ENCODE data around the gene GALNT2.

GALNT2 gene

GRCh38 chr1:230040440-230040839 lies 26.6 kb upstream of the GALNT2 start:
- Histone ChIP-seq H2AFZ (no peak overlapping the region), H3K4me2 (ENCODE audit: low read length) (no peak overlapping the region), H3K27me3 (ENCODE audit: control insufficient read depth, insufficient read depth, low read length) (no peaks in the 10 kb centered on the region), H3K9ac (no peak overlapping the region), H3K9me3 (ENCODE audit: control insufficient read depth, low read length) (no peaks in the 10 kb centered on the region), H3K27ac (no peak overlapping the region), H3K4me3 (ENCODE audit: low read depth, low read length) (no peak overlapping the region), H3K4me1 (no peaks in the 10 kb centered on the region), H3K36me3 (ENCODE audit: control insufficient read depth, insufficient read depth, low read length) (no peaks in the 10 kb centered on the region), H3K79me2 (no peaks in the 10 kb centered on the region)
- TF ChIP-seq CTCF (IDR thresholded peaks at IDR 0.05), result no peak

- Histone ChIP-seq H3K9me3 (ENCODE audit: control insufficient read depth, low read length) (no peaks in the 10 kb centered on the region), H3K9ac (no peak overlapping the region), H3K4me3 (ENCODE audit: low read depth, low read length) (no peak overlapping the region), H3K27me3 (ENCODE audit: control insufficient read depth, insufficient read depth, low read length) (no peaks in the 10 kb centered on the region), H3K79me2 (no peaks in the 10 kb centered on the region), H3K4me2 (ENCODE audit: low read length) (no peak overlapping the region), H3K27ac (no peak overlapping the region), H3K4me1 (no peaks in the 10 kb centered on the region), H3K36me3 (ENCODE audit: control insufficient read depth, insufficient read depth, low read length) (no peaks in the 10 kb centered on the region), H2AFZ (no peak overlapping the region)
- no peak for TF ChIP-seq CTCF (IDR thresholded peaks at IDR 0.05)
Measured at GRCh38 chr1:230043081-230043480, 24.0 kb upstream of the GALNT2 start.

- no peak overlapping the region for H3K27ac ChIP-seq
- H3K36me3 ChIP-seq (ENCODE audit: control insufficient read depth, insufficient read depth, low read length), result no peaks in the 10 kb centered on the region
- no peak for TF ChIP-seq CTCF (IDR thresholded peaks at IDR 0.05)
Measured at GRCh38 chr1:230044729-230045128, 22.3 kb upstream of the GALNT2 start.

GRCh38 chr1:230047114-230047865 lies 19.7 kb upstream of the GALNT2 start:
- H3K27ac ChIP-seq, result no peak overlapping the region
- H3K27me3 ChIP-seq (ENCODE audit: control insufficient read depth, insufficient read depth, low read length), result no peaks in the 10 kb centered on the region
- no peak for TF ChIP-seq CTCF (IDR thresholded peaks at IDR 0.05)
- no peaks in the 10 kb centered on the region for H3K4me1 ChIP-seq
- H3K4me2 ChIP-seq (ENCODE audit: low read length), result no peak overlapping the region
- no peak overlapping the region for H3K4me3 ChIP-seq (ENCODE audit: low read depth, low read length)
- no peak overlapping the region for H2AFZ ChIP-seq
- H3K9me3 ChIP-seq (ENCODE audit: control insufficient read depth, low read length), result no peaks in the 10 kb centered on the region
- no peaks in the 10 kb centered on the region for H3K36me3 ChIP-seq (ENCODE audit: control insufficient read depth, insufficient read depth, low read length)
- no peaks in the 10 kb centered on the region for H3K79me2 ChIP-seq
- H3K9ac ChIP-seq, result no peak overlapping the region

More at GRCh38 chr1:230044729-230045128, 22.3 kb upstream of the GALNT2 start:
- H3K4me3 ChIP-seq (ENCODE audit: low read depth, low read length), result no peak overlapping the region
- no peaks in the 10 kb centered on the region for H3K4me1 ChIP-seq
- H3K79me2 ChIP-seq, result no peaks in the 10 kb centered on the region
- no peak overlapping the region for H3K4me2 ChIP-seq (ENCODE audit: low read length)
- H3K27me3 ChIP-seq (ENCODE audit: control insufficient read depth, insufficient read depth, low read length), result no peaks in the 10 kb centered on the region
- no peak overlapping the region for H2AFZ ChIP-seq
- no peak overlapping the region for H3K9ac ChIP-seq
- no peaks in the 10 kb centered on the region for H3K9me3 ChIP-seq (ENCODE audit: control insufficient read depth, low read length)

GRCh38 chr1:230048322-230048721 lies 18.7 kb upstream of the GALNT2 start:
- no peak overlapping the region for H2AFZ ChIP-seq
- H3K4me2 ChIP-seq (ENCODE audit: low read length), result no peak overlapping the region
- no peak overlapping the region for H3K9ac ChIP-seq
- no peak overlapping the region for H3K4me3 ChIP-seq (ENCODE audit: low read depth, low read length)
- no peak overlapping the region for H3K27ac ChIP-seq
- H3K9me3 ChIP-seq (ENCODE audit: control insufficient read depth, low read length), result no peaks in the 10 kb centered on the region
- TF ChIP-seq CTCF (IDR thresholded peaks at IDR 0.05), result no peak
- H3K79me2 ChIP-seq, result no peaks in the 10 kb centered on the region
- no peaks in the 10 kb centered on the region for H3K27me3 ChIP-seq (ENCODE audit: control insufficient read depth, insufficient read depth, low read length)
- no peaks in the 10 kb centered on the region for H3K4me1 ChIP-seq
- H3K36me3 ChIP-seq (ENCODE audit: control insufficient read depth, insufficient read depth, low read length), result no peaks in the 10 kb centered on the region

Data from parathyroid adenoma (tissue), 2 donors.